Endothelial cell of umbilical vein (primary cell): ENCODE results near the gene CREG1. TPM values are rescaled to one million over a fixed set of nuclear protein-coding genes. Genes with fewer than 3 reads are reported as not detected.

Experiments
- BruUV-seq: library from RNA; stranded (reverse); fragments of 400-500 nt; replicated peaks from 2 replicates; lab custom pipeline; 2021; lab: Mats Ljungman, UMichigan
- CTCF ChIA-PET: fragments of 300-600, 350-600 bp; sonication (Branson Sonifier 250); formaldehyde crosslinking; loops from one replicate; lab custom pipeline; 2021; ENCODE audit warnings: antibody characterized with exemption, inconsistent platforms; lab: Charles Lee
- POLR2A ChIA-PET: fragments of 300-600, 350-600 bp; sonication (Branson Sonifier 250); formaldehyde crosslinking; loops from one replicate; lab custom pipeline; 2021; ENCODE audit warnings: antibody characterized with exemption, inconsistent platforms; lab: Charles Lee
- DNase-seq: peaks from one replicate; pipeline ENCODE4 v3.0.0-alpha.2; 2011; ENCODE audit warnings: low read depth, low spot score
- FAIRE-seq: peaks from 2 replicates; lab custom pipeline; 2011; peaks lifted over from hg19 to GRCh38; lab: Jason Lieb, UNC
- H2AFZ ChIP-seq: 2 replicates; pipeline ENCODE4 v1.6.0; 2012; ENCODE audit warnings: low read depth, low read length, control low read depth, inconsistent platforms
- H3K27ac ChIP-seq: 2 replicates; pipeline ENCODE4 v1.5.1; 2011; ENCODE audit warnings: low read depth, mild to moderate bottlenecking, control low read depth, low read length, moderate library complexity; ENCODE audit not compliant: insufficient read depth
- H3K27me3 ChIP-seq, 2 experiments: 2 replicates each; pipeline versions ENCODE4 v1.6.0 to v1.6.1; 2011; ENCODE audit warnings: low read length in 2 of 2, mixed read lengths in 1 of 2; ENCODE audit not compliant: control insufficient read depth in 2 of 2, insufficient read depth in 2 of 2
- H3K36me3 ChIP-seq, 2 experiments: 2 replicates in 1 of 2; 3 replicates in 1 of 2; pipeline ENCODE4 v1.5.1; 2011; ENCODE audit warnings: low read length in 2 of 2, mild to moderate bottlenecking in 1 of 2, moderate library complexity in 1 of 2; ENCODE audit not compliant: control insufficient read depth in 2 of 2, insufficient read depth in 2 of 2; ENCODE audit errors: extremely low read depth in 1 of 2
- H3K4me1 ChIP-seq: 3 replicates; pipeline ENCODE4 v1.5.1; 2011; ENCODE audit warnings: mild to moderate bottlenecking, low read length; ENCODE audit not compliant: control insufficient read depth, insufficient read depth; ENCODE audit errors: extremely low read depth
- H3K4me2 ChIP-seq: 2 replicates; pipeline ENCODE4 v1.6.1; 2011; ENCODE audit warnings: low read length, control low read depth, mixed read lengths; ENCODE audit not compliant: insufficient read depth
- H3K4me3 ChIP-seq, 3 experiments: fragments of 200-600 bp in 1 of 3; sonication (generic), shearing (Covaris generic) in 1 of 3; replicated peaks in 1 of 3; 2 replicates each; pipeline ENCODE4 v1.5.1; 2011 to 2016; ENCODE audit warnings: control low read depth in 3 of 3, low read length in 3 of 3, mild to moderate bottlenecking in 2 of 3, inconsistent platforms in 1 of 3, low read depth in 1 of 3, moderate library complexity in 1 of 3; ENCODE audit not compliant: insufficient read depth in 1 of 3
- H3K79me2 ChIP-seq: 2 replicates; pipeline ENCODE4 v1.6.0; 2012; ENCODE audit warnings: low read length, inconsistent platforms; ENCODE audit not compliant: control insufficient read depth, insufficient read depth
- H3K9ac ChIP-seq: replicated peaks from 2 replicates; pipeline ENCODE3; 2011; ENCODE audit warnings: low read length, control low read depth; ENCODE audit not compliant: insufficient read depth; ENCODE audit errors: extremely low read depth
- H3K9me1 ChIP-seq: replicated peaks from 3 replicates; pipeline ENCODE4 v1.6.0; 2011; ENCODE audit warnings: mild to moderate bottlenecking, low read length; ENCODE audit not compliant: control insufficient read depth, insufficient read depth; ENCODE audit errors: extremely low read depth
- H3K9me3 ChIP-seq: replicated peaks from 2 replicates; pipeline ENCODE4 v1.5.1; 2012; ENCODE audit warnings: low read length, inconsistent platforms; ENCODE audit not compliant: control insufficient read depth, insufficient read depth
- H4K20me1 ChIP-seq: replicated peaks from 2 replicates; pipeline ENCODE3; 2011; ENCODE audit warnings: mild to moderate bottlenecking, low read length; ENCODE audit not compliant: control insufficient read depth, insufficient read depth; ENCODE audit errors: extremely low read depth
- CTCF ChIP-seq, 2 donors: IDR thresholded peaks; 1 replicate in 1 of 2; 2 replicates in 1 of 2; pipeline ENCODE4 v1.5.1; 2011; ENCODE audit warnings: low read length in 2 of 2, mild to moderate bottlenecking in 2 of 2, moderate library complexity in 2 of 2, control low read depth in 1 of 2, inconsistent platforms in 1 of 2, low read depth in 1 of 2; ENCODE audit not compliant: insufficient read depth in 1 of 2; ENCODE audit errors: extremely low read depth in 1 of 2
- EZH2 ChIP-seq: IDR thresholded peaks from 2 replicates; pipeline ENCODE4 v1.6.1; 2012; ENCODE audit warnings: borderline replicate concordance, low read depth, mild to moderate bottlenecking, moderate library complexity, low read length, inconsistent platforms; ENCODE audit not compliant: severe bottlenecking
- FOS ChIP-seq: IDR thresholded peaks from 2 replicates; pipeline ENCODE4 v1.6.1; 2011; ENCODE audit warnings: mild to moderate bottlenecking, low read length, moderate library complexity, borderline replicate concordance; ENCODE audit not compliant: insufficient read depth
- GATA2 ChIP-seq: IDR thresholded peaks from 2 replicates; pipeline ENCODE4 v1.7.0; 2011; ENCODE audit warnings: low read depth, mild to moderate bottlenecking, moderate library complexity, mixed read lengths, low read length; ENCODE audit not compliant: insufficient read length, insufficient read depth
- JUN ChIP-seq: IDR thresholded peaks from 2 replicates; pipeline ENCODE4 v1.6.1; 2011; ENCODE audit warnings: borderline replicate concordance, low read depth; ENCODE audit not compliant: insufficient read length, insufficient read depth
- MAX ChIP-seq: IDR thresholded peaks from 2 replicates; pipeline ENCODE4 v1.6.1; 2011; ENCODE audit not compliant: insufficient read depth, insufficient read length
- MYC ChIP-seq: IDR thresholded peaks from one replicate; pipeline ENCODE4 v1.6.1; 2011; ENCODE audit warnings: mild to moderate bottlenecking, low read depth, low read length
- POLR2A ChIP-seq: IDR thresholded peaks from 2 replicates; pipeline ENCODE4 v1.6.1; 2012; ENCODE audit warnings: low read depth, mild to moderate bottlenecking, control low read depth, low read length
- POLR2AphosphoS5 ChIP-seq: IDR thresholded peaks from 2 replicates; pipeline ENCODE4 v1.6.1; 2012; ENCODE audit warnings: low read depth, mild to moderate bottlenecking, control low read depth, low read length, moderate library complexity; ENCODE audit not compliant: insufficient read depth
- dilution Hi-C: fragments of 300-500 bp; cut with MboI; formaldehyde crosslinking; loops from one replicate; pipeline ENCODE4 v1.15.0; 2019; ENCODE audit warnings: low sequenced_read_pairs; ENCODE audit not compliant: extremely low pct_ligation_motif_present
- intact Hi-C: fragments of 100-400 bp; cut with micrococcal nuclease; formaldehyde crosslinking; loops from one replicate; pipeline ENCODE4 v1.10.0; 2022
- polyA plus RNA-seq, 4 experiments: library from polyadenylated mRNA; depleted of rRNA in 3 of 4; stranded (reverse) in 3 of 4; unstranded in 1 of 4; fragments of >200 nt; gene quantifications; 2 replicates each; pipeline versions ENCODE4 v1.2.1 to v1.2.3, GENCODE V29; 2011 to 2012; ENCODE audit warnings: missing spikeins in 1 of 4
- total RNA-seq: library from RNA; stranded (reverse); gene quantifications from 2 replicates; pipeline ENCODE4 v1.2.3, GENCODE V29; 2021

Gene CREG1
- total and polyA plus RNA-seq, 2 donors (not counting 3 experiments of a cell fraction or from before 2014, with no cell fraction given): 10.3 to 15.8 TPM

GRCh38 chr1:167563579-167564246 is 10.2 kb upstream of the CREG1 start:
- no peak overlapping the region for H3K27ac ChIP-seq
- intact Hi-C loops: no loop called here
- H3K9ac ChIP-seq: no peak overlapping the region
- no peak overlapping the region for H3K4me3 ChIP-seq
- no peaks in the 10 kb centered on the region for H4K20me1 ChIP-seq
- no peaks in the 10 kb centered on the region for H3K4me1 ChIP-seq
- H3K9me1 ChIP-seq: no peaks in the 10 kb centered on the region
- dilution Hi-C loops: no loop called here
- POLR2A ChIA-PET: no interaction called here
- CTCF ChIA-PET: interaction anchor here (1.0 to 2.8 kb wide), 8 partner anchors 8 to 654 kb away, joined by 3 to 10 read pairs (median 6); partner anchors contain the start of gene CREG1
- no peak for DNase-seq
- no peak overlapping the region for H2AFZ ChIP-seq
- no TSS peak for BruUV-seq
- no peak for FAIRE-seq
- H3K79me2 ChIP-seq: no peaks in the 10 kb centered on the region
- TF ChIP-seq POLR2A: no peak
- TF ChIP-seq CTCF (IDR thresholded peaks at IDR 0.05; ENCODE audit: extremely low read depth in 1 of 2, insufficient read depth in 1 of 2, low read depth in 1 of 2, low read length in 2 of 2): no peak
- TF ChIP-seq FOS: no peak
- TF ChIP-seq MYC: no peak
- TF ChIP-seq JUN: no peak
- TF ChIP-seq POLR2AphosphoS5: no peak
- no peak for TF ChIP-seq GATA2
- no peak for TF ChIP-seq EZH2
- no peak for TF ChIP-seq MAX
- no peaks in the 10 kb centered on the region for H3K9me3 ChIP-seq
- no peaks in the 10 kb centered on the region for H3K36me3 ChIP-seq
- no peak overlapping the region for H3K4me2 ChIP-seq
- peaks cover 0 to 2% of the 10 kb centered on the region in 2 experiments for H3K27me3 ChIP-seq
